Measurements from ENCODE around the gene SLC17A4.

DNA sequence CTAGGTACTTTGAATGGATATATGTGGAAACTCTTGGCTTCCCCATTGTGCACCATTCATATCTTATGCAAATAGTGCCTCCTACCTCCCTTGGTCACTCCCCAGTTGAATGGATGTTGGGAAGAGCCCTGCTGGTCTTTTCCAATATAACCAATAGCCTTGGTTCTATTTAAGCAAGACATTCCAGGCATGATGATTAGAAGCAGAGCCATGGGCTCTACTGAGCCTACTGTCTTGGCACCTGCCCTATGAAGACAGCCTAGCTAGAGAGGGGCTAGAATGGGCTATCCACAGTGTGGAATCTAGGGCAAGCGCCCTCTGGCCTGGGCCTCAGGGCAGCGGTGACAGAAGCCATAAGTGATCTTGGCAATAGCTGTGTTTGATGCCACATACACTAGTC is 61.7 kb downstream of the SLC17A4 start:
- TF ChIP-seq, protein P1, sequence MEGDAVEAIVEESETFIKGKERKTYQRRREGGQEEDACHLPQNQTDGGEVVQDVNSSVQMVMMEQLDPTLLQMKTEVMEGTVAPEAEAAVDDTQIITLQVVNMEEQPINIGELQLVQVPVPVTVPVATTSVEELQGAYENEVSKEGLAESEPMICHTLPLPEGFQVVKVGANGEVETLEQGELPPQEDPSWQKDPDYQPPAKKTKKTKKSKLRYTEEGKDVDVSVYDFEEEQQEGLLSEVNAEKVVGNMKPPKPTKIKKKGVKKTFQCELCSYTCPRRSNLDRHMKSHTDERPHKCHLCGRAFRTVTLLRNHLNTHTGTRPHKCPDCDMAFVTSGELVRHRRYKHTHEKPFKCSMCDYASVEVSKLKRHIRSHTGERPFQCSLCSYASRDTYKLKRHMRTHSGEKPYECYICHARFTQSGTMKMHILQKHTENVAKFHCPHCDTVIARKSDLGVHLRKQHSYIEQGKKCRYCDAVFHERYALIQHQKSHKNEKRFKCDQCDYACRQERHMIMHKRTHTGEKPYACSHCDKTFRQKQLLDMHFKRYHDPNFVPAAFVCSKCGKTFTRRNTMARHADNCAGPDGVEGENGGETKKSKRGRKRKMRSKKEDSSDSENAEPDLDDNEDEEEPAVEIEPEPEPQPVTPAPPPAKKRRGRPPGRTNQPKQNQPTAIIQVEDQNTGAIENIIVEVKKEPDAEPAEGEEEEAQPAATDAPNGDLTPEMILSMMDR (IDR thresholded peaks at IDR 0.05) = no peak
- no peak for TF ChIP-seq POLR2A (IDR thresholded peaks at IDR 0.05)
